HepG2 (cell line): Measurements from ENCODE around the gene PCSK5. TPM values are rescaled to one million over a fixed set of nuclear protein-coding genes. Genes with fewer than 3 reads are reported as not detected.

Experiments used
- BRD4 ChIP-seq: sonication (generic); formaldehyde crosslinking; IDR thresholded peaks from 2 replicates; pipeline ENCODE4 v1.4.0; 2020; ENCODE audit warnings: missing genetic modification reagents
- CENPT ChIP-seq: sonication (generic); formaldehyde crosslinking; IDR thresholded peaks from 2 replicates; pipeline ENCODE4 v1.8.0; 2022; ENCODE audit warnings: low read depth, mild to moderate bottlenecking, moderate library complexity, missing genetic modification reagents
- DPF2 ChIP-seq: sonication (generic); formaldehyde crosslinking; IDR thresholded peaks from 2 replicates; pipeline ENCODE4 v1.4.0; 2020; ENCODE audit warnings: mild to moderate bottlenecking, low read depth, missing genetic modification reagents, borderline replicate concordance
- DRAP1 ChIP-seq: IDR thresholded peaks from 2 replicates; pipeline ENCODE4 v1.6.1; 2016; ENCODE audit warnings: missing genetic modification reagents, missing compliant biosample characterization
- FOXO1 ChIP-seq: sonication (generic); formaldehyde crosslinking; IDR thresholded peaks from 2 replicates; pipeline ENCODE4 v1.4.0; 2020; ENCODE audit warnings: missing genetic modification reagents
- HNF4G ChIP-seq, 2 experiments: sonication (generic) in 1 of 2; formaldehyde crosslinking in 1 of 2; IDR thresholded peaks; 2 replicates each; pipeline versions ENCODE4 v1.4.0 to v1.6.1; 2011 to 2020; ENCODE audit warnings: borderline replicate concordance in 2 of 2, low read depth in 2 of 2, mild to moderate bottlenecking in 2 of 2, low read length in 1 of 2, missing genetic modification reagents in 1 of 2, moderate library complexity in 1 of 2
- HOXA7 ChIP-seq: sonication (generic); formaldehyde crosslinking; IDR thresholded peaks from 2 replicates; pipeline ENCODE4 v1.8.1; 2022; ENCODE audit warnings: mild to moderate bottlenecking, missing genetic modification reagents, moderate library complexity
- LCORL ChIP-seq, 2 experiments: fragments of 450-650 bp in 1 of 2; sonication (generic) in 1 of 2; formaldehyde crosslinking in 1 of 2; IDR thresholded peaks; 2 replicates each; pipeline versions ENCODE4 v1.5.0 to v1.6.1; 2017 to 2020; ENCODE audit warnings: antibody characterized with exemption in 1 of 2, missing genetic modification reagents in 1 of 2
- PTBP1 ChIP-seq: fragments of 200-400 bp; formaldehyde crosslinking; IDR thresholded peaks from 2 replicates; pipeline ENCODE4 v1.6.1; 2018; ENCODE audit warnings: low read length, low read depth; ENCODE audit not compliant: poor library complexity, severe bottlenecking
- TARDBP ChIP-seq: sonication (generic); formaldehyde crosslinking; IDR thresholded peaks from 2 replicates; pipeline ENCODE4 v1.8.0; 2022; ENCODE audit warnings: mild to moderate bottlenecking, missing genetic modification reagents
- ZNF12 ChIP-seq: sonication (generic); formaldehyde crosslinking; IDR thresholded peaks from 2 replicates; pipeline ENCODE4 v1.5.0; 2020; ENCODE audit warnings: missing genetic modification reagents
- ZNF441 ChIP-seq: sonication (generic); formaldehyde crosslinking; IDR thresholded peaks from 2 replicates; pipeline ENCODE4 v1.7.0; 2021; ENCODE audit warnings: missing genetic modification reagents, borderline replicate concordance
- ZNF484 ChIP-seq: sonication (generic); formaldehyde crosslinking; IDR thresholded peaks from 2 replicates; pipeline ENCODE4 v1.5.1; 2020; ENCODE audit warnings: mild to moderate bottlenecking, low read depth, missing genetic modification reagents, borderline replicate concordance
- ZNF614 ChIP-seq: IDR thresholded peaks from 2 replicates; pipeline ENCODE4 v1.6.1; 2018; ENCODE audit warnings: missing biosample characterization, missing genetic modification reagents, inconsistent platforms, borderline replicate concordance
- polyA plus RNA-seq, 8 experiments: library from polyadenylated mRNA; depleted of rRNA in 3 of 8; stranded (reverse) in 7 of 8; unstranded in 1 of 8; fragments of >200 nt; fragmentation: Illumina TruSeq in 4 of 8; extraction: Trizol in 4 of 8; gene quantifications; 2 replicates each; pipeline versions ENCODE4 v1.2.1 to v1.2.3, GENCODE V29; 2011 to 2016; ENCODE audit warnings: low read depth in 4 of 8, missing spikeins in 1 of 8, mixed read lengths in 1 of 8; ENCODE audit not compliant: insufficient read depth in 1 of 8
- total RNA-seq, 5 experiments: library from RNA; depleted of rRNA; stranded (reverse); fragments of >200 nt; fragmentation: Illumina TruSeq; extraction: Trizol; gene quantifications; 2 replicates each; pipeline ENCODE4 v1.2.3, GENCODE V29; 2016; ENCODE audit warnings: low read depth in 1 of 5
- TF ChIP-seq, protein P1 (sequence below), 2 experiments: sonication (generic) in 1 of 2; formaldehyde crosslinking in 1 of 2; IDR thresholded peaks; 2 replicates each; pipeline versions ENCODE4 v1.4.0 to v1.6.1; 2016 to 2020; ENCODE audit warnings: borderline replicate concordance in 1 of 2, low read depth in 1 of 2, mild to moderate bottlenecking in 1 of 2, missing genetic modification reagents in 1 of 2
- TF ChIP-seq, protein P2 (sequence below): sonication (generic); formaldehyde crosslinking; IDR thresholded peaks from 2 replicates; pipeline ENCODE4 v1.4.0; 2020; ENCODE audit warnings: missing genetic modification reagents, mild to moderate bottlenecking, borderline replicate concordance

Gene PCSK5
- total and polyA plus RNA-seq, 2 of the 13 experiments (the other 11 are each of a cell fraction or from before 2014, with no cell fraction given) = 0.55 to 0.66 TPM

- TF ChIP-seq, protein P1, sequence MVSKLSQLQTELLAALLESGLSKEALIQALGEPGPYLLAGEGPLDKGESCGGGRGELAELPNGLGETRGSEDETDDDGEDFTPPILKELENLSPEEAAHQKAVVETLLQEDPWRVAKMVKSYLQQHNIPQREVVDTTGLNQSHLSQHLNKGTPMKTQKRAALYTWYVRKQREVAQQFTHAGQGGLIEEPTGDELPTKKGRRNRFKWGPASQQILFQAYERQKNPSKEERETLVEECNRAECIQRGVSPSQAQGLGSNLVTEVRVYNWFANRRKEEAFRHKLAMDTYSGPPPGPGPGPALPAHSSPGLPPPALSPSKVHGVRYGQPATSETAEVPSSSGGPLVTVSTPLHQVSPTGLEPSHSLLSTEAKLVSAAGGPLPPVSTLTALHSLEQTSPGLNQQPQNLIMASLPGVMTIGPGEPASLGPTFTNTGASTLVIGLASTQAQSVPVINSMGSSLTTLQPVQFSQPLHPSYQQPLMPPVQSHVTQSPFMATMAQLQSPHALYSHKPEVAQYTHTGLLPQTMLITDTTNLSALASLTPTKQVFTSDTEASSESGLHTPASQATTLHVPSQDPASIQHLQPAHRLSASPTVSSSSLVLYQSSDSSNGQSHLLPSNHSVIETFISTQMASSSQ (IDR thresholded peaks at IDR 0.05; ENCODE audit: low read depth) = no peak
- TF ChIP-seq, protein P1 (CRISPR knock-in tag; IDR thresholded peaks at IDR 0.05; ENCODE audit: borderline replicate concordance) = peak; percentile 63; the same call in 1 of the 2 replicates
- TF ChIP-seq DPF2 (CRISPR knock-in tag) = peak; percentile 88
- TF ChIP-seq FOXO1 (CRISPR knock-in tag) = peak; percentile 85
- TF ChIP-seq ZNF441 (CRISPR knock-in tag) = 0 out of 2 replicates have a peak, but pooled peaks have one; percentile 47
- no peak for TF ChIP-seq HOXA7
- peak; percentile 90 for TF ChIP-seq TARDBP (CRISPR knock-in tag)
- TF ChIP-seq ZNF484 (CRISPR knock-in tag) = no peak
- peak; percentile 98 for TF ChIP-seq HNF4G (IDR thresholded peaks at IDR 0.05; ENCODE audit: borderline replicate concordance, low read depth, low read length)
- peak; percentile 99 for TF ChIP-seq HNF4G (CRISPR knock-in tag; IDR thresholded peaks at IDR 0.05; ENCODE audit: borderline replicate concordance, low read depth)
- TF ChIP-seq LCORL (IDR thresholded peaks at IDR 0.05) = peak; percentile 83
- TF ChIP-seq LCORL (CRISPR knock-in tag; IDR thresholded peaks at IDR 0.05) = peak; percentile 97
- no peak for TF ChIP-seq PTBP1
- TF ChIP-seq CENPT (CRISPR knock-in tag) = no peak
- TF ChIP-seq, protein P2, sequence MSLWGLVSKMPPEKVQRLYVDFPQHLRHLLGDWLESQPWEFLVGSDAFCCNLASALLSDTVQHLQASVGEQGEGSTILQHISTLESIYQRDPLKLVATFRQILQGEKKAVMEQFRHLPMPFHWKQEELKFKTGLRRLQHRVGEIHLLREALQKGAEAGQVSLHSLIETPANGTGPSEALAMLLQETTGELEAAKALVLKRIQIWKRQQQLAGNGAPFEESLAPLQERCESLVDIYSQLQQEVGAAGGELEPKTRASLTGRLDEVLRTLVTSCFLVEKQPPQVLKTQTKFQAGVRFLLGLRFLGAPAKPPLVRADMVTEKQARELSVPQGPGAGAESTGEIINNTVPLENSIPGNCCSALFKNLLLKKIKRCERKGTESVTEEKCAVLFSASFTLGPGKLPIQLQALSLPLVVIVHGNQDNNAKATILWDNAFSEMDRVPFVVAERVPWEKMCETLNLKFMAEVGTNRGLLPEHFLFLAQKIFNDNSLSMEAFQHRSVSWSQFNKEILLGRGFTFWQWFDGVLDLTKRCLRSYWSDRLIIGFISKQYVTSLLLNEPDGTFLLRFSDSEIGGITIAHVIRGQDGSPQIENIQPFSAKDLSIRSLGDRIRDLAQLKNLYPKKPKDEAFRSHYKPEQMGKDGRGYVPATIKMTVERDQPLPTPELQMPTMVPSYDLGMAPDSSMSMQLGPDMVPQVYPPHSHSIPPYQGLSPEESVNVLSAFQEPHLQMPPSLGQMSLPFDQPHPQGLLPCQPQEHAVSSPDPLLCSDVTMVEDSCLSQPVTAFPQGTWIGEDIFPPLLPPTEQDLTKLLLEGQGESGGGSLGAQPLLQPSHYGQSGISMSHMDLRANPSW (CRISPR knock-in tag) = peak; percentile 64; the same call in 1 of the 2 replicates
- no peak for TF ChIP-seq DRAP1
- TF ChIP-seq BRD4 (CRISPR knock-in tag) = no peak
- peak; percentile 85 for TF ChIP-seq ZNF614 (CRISPR knock-in tag)
- TF ChIP-seq ZNF12 (CRISPR knock-in tag) = no peak
Measured at GRCh38 chr9:76373173-76373783, 482.8 kb downstream of the PCSK5 start (continued).
